ENCODE results near the gene SARM1.

SARM1 gene

DNA sequence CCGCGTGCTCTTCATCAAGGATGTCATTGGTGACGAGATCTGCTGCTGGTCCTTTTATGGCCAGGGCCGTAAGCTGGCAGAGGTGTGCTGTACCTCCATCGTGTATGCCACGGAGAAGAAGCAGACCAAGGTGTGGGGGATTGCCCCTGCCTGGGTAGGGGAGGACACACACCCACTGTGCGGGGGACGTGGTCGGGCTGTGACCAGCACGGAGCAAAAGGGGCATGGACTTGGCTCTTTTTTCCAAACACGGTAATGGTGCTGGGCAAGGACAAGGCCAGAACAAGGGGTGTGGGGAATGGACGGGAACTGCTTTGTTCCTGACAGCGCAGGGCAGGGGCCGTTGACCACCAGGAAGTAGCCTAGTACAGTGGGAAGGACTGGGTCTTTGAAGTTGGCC, 29.2 kb upstream of the SARM1 start:
- DNase-seq = no peak

DNA sequence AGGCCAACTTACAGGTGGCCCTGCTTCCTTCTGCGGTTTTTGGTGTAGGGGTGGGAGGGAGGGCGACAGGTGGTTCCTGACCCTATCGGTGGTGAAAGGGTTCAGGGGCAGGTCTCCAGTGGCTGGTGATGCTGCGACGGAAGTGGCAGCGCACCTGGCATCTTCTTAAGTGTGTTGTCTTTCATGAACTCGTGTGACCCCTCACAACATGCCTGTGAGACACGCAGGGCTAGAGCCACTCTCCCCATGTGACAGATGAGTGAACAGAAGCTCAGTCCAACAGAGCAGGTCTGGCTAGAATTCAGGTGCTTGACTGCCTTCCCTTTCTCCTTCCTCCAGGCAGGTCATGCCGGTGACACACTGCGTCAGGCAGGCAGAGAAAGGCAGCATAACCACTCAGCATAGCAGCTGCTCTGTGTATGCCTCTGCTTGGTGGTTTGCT, 28.0 kb upstream of the SARM1 start:
- no peak for DNase-seq

DNA sequence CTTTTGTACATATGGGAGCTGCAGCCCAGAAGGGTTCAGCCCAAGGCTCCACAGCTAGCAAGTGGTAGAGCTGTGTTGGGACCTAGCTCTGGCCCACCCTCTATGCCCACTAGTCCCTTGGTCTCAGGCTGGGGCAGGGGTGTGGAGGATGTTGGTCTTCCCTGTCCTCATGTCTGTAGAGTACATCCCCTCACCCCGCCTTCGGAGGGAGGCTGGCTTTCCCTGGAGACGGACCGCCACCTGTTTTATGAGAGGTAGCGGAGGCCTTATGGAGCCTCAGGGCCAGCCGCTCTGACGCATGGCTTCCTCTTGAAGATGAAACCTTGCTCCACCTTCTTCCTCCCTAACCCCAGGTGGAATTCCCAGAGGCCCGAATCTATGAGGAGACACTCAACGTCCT, 27.5 kb upstream of the SARM1 start:
- no peak for DNase-seq

DNA sequence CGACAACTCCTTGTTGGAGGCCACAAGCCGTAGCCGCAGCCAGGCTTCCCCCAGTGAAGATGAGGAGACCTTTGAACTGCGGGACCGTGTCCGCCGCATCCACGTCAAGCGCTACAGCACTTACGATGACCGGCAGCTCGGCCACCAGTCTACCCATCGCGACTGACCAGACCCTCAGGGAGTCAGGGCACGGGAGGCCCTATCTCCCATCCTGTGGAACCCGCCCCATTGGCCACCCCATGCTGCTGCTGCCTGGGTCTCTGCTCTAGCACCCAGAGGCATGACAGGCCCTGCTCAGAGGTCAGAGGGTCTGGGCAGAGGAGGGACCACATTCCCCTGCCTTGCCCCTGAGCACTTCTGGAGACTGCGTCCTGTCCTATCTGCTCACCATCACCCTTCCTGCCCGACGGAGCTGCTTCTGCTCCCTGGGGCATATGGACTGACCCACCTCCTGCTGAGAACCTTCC, 27.0 kb upstream of the SARM1 start:
- no peak for DNase-seq

DNA sequence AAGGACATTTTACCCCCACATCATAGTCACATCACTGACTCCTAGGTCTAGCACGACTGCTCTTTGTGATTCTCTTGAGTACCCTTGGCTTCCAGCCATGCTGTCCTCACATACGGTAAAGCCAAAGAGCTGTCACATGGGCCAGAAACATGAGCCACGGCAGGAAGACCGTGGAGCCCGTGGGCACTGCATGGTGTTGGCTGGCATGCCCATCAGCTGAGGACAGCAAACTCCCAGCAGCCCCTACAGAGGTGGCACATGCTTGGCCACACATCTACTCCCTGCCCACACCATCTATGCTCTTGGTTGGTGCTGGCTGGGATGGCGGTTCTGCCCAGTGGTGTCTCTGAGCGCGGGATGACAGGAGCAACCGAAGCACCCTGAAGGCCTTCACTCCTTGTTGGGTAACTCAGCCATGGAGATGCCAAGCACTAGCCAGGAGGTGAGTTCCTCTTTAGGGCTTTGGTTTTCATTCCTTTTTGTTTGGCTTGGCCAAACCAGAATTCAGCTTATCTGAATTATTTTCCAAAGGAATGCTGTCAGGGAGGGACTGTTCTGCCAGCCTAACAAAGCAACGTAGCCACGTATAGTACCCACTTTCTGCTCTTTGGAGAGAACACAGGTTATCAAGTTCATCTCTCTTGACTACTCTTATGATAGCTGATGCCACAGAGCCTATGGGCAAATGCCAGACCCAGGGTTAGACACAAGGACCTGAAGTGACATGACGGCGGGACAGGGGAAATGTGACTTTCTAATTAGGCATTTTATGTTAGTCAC, 25.9 kb upstream of the SARM1 start:
- no peak for DNase-seq

DNA sequence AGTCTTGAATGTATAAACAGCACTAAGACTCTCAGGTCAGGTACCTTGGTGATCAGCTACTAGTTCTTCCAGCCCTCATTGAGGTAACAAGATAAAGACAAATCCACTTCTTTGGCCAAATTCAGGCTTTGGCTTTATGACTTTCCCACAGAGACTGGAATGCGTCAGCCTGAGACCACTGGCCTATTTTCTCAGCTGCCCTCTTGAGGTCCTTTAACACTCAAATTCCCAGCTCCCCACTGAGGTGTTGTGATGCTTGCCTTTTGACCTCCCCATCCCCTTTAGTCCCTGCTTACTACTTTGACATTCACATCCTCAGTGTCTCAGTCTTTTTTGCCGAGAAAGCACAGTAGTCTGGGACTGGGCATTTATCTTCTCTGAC, 25.3 kb upstream of the SARM1 start:
- no peak for DNase-seq

DNA sequence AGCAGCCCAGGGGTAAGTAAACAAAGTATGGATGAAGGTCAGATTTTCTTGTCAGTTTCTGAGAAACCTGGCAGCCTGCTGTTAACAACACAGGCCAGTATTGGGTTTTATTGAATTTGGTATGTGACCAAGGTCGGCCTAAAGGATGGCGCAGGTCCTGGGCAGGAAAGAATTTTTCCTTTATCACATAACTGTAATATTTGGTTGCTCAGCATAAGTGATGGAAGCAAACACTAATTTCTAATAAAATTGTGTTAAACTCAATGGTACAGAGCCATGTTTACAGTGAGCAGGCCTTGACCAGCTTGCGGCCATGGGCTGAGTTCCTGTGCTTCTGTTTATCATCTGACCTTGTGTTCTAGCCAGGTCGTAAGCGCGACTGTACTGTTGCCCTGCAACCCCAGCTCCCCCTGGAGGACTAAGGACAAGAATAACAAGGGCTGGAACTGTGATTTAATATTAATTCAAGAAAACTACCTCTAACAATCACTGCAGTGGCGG, 24.7 kb upstream of the SARM1 start:
- no peak for DNase-seq

DNA sequence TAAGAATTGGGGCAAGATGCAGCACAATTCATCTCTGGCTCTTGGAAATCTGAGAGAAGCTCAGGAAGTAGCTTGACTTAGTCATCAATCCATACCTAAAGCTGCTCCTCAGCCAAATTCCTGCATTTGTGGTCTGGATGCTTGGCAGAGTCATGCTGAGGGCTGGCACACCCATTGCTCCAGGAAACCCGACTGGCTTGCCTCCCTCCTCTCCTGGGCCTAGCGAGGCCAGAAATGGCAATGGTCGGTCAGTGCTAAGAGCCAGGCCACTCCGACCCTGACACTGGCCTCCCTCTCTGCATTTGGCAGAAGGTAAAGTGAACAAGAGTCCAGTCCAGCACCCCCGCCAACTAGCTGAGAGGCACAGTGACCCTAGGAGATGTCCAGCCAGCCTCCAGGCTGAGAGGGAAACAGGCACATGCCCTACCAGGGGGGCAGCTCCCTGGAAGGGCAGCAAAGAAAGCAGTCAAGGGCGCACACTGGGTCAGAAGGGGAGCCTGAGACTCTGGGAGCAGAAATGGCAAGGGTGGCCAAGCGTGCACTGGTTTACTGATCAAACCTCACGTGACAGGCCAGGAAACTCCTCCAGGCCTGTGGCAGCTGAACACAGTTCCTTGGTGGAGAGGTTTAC, 24.1 kb upstream of the SARM1 start:
- no peak for DNase-seq

DNA sequence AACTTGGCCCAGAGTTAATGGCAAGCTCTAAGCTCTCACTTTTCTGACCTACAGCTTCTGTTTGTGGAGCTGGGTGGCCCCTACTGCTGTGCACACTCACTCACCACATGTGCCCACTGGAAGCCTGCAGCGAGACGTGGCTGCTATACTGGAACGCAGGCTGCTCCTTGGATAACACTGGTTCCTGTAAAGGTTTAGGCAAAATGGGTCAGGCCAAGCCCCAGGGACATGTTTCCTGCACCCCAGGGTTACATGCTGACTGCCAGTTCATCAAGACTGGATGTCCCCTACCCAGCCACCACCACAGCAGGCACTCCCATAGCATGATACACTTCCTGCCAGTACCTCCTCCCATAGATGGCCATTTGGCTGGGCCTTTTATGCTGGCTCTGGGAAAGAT, 22.5 kb upstream of the SARM1 start:
- no peak for DNase-seq

DNA sequence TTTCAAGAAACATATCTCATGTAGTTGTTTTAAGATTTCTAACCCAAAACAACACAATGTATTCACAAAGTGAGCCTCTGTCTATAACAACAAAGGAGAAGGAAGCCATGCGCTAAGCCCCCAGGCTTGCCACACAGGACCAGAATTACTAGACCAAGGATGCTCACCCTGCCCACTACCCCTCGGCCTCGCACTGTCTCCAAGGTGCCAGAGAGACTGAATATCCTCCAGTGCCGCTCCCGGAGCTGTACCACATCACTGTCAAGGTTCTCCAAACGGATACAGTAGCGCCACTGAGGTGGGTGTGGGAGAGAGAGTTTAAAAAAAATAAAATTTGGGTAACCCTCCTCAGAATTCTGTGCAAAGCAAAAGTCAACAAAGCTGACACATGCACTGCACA, 21.2 kb upstream of the SARM1 start:
- DNase-seq = no peak

DNA sequence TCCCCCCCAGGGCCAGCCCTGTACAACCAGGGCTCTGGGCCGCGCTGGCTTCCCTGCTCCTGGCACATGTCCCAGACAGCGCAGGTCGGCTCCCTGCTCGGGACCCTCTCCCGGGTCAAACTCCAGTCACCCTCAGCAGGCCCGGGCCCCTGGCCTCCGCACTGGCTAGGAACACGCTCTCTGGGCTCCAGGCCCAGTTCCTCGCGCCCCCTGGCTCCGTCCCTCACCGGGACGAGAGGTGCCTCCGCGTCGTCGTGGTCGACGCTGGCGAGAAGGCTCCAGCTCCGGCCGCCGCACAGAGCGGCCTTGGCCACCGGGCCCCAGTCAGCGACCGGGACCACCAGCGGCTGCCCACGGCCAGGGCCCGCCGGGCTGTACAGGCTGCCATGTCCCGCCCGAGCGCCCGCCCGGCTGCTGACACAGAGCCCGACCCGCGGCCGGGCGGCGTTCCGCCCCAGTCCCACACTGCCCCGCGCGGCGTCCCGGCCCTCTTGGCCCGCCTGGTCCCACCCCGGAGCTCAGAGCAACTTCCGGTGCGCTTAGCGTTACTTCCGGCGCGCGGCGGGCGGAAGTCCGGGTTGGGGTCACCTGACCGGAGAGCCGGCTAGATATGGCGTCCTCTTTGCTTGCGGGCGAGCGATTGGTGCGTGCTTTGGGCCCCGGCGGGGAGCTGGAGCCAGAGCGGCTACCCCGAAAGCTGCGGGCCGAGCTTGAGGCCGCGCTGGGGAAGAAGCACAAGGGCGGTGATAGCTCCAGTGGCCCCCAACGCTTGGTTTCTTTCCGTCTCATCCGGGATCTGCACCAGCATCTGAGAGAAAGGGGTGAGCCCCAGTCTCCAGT, 14.2 kb upstream of the SARM1 start, which contains the start of gene POLDIP2:
Gene POLDIP2, minus strand, starts transcription at position 467 of the 840 bp plus-strand sequence. Its CDS starts 79 bp downstream, at position 388.
- DNase-seq = peak; percentile 97

DNA sequence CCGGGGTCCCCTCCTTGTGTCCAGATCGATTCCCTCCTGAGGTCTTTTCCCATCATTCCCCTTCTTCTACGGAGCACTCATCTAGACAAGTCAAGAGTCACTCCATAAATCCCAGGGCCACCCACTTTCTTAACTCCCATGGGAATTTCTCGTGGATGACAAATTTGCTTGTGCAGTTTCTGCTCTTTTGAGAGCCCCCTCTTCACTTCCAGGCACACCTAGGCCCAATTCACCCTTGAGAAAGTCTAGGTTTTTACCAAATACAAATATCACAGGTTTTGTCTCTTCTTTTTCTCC, 13.6 kb upstream of the SARM1 start:
- no peak for DNase-seq

DNA sequence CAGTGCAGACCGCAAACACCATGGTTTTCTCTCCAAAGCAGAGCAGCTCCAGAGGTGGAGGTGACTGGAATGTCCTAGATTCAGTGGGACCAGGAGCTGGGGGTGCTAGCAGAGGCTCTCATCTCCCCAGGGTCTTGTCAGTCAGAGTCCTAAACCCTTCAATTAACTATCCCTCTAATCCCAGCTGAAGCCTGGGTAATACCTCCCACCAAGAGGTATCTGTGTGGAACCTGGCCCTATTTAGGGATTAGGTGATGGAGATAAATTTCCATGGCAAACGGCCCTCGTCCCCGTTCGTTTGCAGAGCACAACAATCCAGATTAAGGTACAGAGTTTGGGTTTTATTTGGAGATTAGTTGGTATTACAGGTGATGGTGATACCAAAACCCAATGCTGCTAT, 8.3 kb upstream of the SARM1 start:
- no peak for DNase-seq

DNA sequence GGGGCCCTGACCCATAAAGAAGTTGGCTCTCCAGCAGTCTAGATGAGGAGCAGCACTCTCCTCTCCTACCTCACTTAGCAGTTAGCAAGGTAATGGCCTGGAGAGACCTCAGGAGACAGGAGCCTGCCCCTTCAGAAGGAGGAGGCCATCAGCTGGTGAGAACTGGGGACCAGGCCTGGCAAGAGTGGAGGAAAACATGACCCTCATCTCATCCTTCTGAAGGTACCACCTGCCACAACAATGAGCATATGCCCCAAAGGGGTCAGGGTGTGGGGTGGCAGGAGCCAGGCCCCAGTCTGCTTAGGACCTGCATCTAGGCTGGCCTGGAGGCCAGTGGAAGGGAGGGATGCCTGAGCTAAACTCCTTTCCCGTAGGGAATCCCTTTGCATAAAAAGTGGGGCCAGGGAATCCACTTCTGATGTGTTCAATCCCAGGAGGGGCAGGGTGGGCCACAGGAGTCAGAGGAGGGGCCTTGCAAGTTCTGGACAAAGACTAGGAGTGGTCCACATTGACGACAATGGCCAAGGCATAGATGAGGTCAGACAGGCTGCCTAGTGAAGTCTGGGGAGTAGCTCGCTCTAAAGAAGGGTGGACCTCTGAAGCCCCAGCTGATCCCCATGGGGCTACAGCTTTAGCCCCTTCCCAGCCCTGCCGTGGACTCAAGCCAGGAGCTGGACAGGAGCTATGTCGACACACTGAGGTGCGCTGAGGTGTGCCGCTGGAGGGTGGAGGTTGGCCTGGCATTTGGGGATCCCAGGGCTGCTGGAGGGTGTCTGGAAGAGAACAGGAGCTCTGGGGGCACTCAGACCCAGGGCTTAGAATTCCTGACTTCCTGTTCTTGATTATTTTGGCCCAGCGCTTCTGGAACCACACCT, 7.5 kb upstream of the SARM1 start:
- no peak for DNase-seq

DNA sequence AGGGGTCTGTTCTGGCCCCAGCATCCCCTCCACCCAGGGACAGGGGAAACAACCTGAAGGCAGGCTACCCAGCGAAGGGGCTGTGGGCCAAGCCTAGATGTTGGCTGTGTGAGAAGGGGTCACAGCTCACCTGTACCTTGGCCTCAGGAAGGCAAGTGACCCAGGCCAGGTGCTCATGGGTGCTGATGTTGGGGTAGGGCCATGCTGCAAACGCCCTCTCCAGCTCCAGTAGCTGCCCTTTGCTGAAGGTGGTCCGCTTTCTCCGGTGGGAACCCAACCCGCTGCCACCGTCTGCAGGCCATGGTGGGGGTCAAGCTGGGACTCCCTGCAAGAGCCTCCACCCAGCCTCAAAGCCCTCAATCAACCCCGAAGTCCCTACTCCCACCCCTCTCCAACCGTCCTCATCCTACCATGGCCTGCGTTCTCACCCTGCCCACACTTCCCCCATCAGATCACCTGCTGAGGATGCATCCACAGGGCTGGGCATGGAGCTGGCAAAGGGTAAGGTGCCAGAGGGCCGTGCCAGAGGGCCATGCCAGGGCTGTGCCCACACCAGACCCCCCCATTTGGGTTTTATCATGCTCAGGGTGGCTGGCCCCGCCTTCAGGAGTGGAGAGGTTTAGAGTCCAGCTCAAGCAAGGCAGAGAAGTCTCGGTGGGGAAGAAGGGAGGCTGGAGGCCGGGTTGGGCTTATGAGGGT, 6.7 kb upstream of the SARM1 start, which contains the start of gene SEBOX:
Gene SEBOX, minus strand, starts transcription at position 535 of the 699 bp plus-strand sequence. Its CDS starts 48 bp downstream, at position 487.
- DNase-seq = no peak

DNA sequence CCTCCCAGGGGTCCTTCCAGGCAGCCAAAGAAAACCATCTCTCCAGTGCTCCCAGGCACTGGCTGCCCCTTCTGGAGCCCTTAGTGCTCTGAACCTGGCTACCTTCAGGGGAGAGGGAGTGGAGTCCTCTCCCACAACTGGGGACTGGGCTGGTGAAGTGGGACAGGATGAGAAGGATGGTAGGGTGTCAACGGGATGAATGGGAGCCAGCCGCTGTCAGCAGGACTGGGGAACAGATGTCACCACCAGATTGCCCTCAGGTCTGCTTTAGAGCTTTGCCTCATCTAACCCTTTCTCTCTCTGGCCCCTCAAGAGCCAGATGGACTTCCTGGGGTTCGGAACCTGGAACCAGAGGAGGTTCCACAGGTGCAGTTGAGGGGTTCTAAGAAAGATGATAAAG, 6.0 kb upstream of the SARM1 start:
- no peak for DNase-seq

DNA sequence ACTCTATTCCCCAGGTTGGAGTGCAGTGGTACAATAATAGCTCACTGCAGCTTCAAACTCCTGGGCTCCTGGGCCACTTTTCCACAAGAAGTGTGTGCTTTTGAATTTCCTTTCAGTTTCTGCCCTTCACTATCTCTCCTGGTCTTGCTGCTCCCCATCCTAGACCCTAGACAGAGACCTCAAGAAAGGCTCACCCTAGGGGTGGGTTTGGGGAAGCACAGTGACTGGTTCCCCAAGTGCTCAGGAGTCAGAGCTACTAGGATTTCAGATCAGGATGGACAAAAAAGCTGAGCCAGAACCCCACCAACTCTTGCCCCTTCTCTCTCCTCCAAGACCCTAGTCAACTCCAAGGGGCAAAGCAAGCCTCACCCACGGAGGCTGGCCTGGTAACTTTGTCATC, 4.9 kb upstream of the SARM1 start:
- no peak for DNase-seq

DNA sequence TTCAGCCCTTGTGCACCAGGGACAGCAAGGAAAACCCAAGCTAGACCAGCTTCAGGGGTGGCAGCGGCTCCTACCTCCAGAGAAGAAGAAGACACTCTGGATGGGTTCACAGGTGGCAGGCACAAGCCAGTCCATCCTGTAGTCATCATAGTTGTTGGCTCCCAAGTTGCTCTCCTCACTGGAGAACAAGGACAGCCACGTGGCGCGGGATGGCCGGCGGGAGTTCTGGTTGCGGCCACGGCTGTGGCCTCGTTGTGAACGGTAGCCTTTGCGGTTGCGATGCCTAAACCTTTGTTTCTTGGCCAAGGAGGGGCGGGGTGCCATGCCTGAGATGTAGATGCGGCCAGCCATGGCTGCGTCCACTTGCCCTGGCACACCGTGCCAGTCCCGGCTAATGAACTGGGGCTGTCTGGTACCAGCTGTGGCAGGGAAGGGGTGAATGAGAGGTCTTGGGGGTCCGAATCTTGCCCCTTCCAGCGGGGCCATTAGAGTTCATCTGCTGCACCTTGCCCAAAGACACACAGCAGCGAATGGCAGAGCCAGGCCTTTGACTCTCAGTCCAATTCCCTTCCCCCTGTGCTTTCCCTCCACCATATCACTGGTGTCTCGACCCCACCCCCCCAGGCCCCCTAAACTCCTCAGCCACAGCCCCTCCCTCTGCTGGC, 3.7 kb upstream of the SARM1 start:
- DNase-seq = no peak

DNA sequence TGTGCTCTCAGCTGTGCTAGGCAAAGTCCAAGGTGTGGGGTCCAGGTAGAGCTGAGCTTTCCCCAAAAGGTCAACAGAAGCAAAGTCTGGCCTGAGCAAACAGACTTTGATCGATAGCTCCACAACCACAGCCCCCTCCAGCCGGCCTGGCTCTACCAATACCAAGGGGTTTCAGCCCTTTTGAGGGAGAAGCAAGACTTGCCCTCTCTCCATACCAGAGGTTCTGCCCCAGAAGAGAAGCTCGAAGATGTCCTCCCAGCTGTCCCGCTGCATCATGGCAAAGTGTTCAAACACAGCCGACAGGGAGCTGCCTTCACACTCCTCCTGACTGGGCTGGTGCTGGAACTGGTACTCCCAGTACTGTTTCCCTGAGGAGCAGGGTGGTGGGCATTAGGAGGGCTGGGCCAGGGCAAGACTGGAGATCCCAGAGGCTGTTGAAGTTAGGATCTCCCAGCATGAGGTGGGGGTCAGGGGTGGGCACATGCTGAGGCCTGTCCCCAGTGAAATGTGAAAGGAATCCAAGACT, 3.1 kb upstream of the SARM1 start:
- no peak for DNase-seq

DNA sequence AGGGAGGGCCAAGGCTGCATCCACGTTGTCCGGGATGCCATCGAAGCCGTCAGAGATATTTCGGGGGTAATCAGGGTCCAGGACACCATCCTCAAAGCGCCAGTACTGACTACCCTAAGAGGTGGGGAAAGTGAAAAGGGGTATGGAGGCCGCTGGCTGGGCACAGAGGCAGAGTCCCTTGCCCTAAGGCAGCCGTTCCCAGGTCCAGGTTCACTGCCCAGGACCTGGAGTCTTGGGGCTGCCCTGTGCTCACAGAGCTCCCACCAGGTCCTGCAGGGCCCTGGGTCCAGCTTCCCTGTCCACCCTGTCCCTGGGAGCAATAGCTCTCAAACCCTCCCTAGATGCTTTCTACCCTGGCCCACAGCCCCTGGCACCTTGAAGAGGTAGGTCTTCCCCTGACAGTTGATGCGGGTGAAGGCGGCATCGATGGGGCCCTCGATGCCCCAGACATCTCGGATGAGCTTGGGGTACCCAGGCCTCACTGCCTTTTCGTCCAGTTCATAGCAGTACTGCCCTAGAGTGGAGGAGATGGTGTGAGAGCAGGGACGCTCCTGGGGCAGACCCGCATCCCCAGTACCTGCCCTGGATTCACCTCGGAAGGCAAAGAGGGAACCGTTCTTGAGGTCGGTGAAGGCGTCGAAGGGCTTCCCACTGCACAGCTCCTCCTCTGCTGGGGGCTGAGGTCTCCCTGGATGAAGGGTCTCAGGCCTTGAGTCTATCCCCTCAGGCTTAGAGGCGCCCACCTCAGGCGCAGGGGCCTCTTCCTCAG, 2.4 kb upstream of the SARM1 start:
- DNase-seq = no peak

Measured in CD4-positive, alpha-beta T cell treated with Interleukin-12 subunit alpha and Interleukin-12 subunit beta, for 1 hour (primary cell).